ENCODE data around the gene HSD17B8. TPM values are rescaled to one million over a fixed set of nuclear protein-coding genes. Genes with fewer than 3 reads are reported as not detected.

The HSD17B8 gene
- polyA plus RNA-seq, 1 donor: 23.9 TPM

GRCh38 chr6:33170176-33171015 lies 34.1 kb upstream of the HSD17B8 start:
- DNase-seq: no peak

- no peak for DNase-seq
Observed at GRCh38 chr6:33171016-33171879, 33.2 kb upstream of the HSD17B8 start.

- DNase-seq: no peak
Observed at GRCh38 chr6:33171880-33172687, 32.4 kb upstream of the HSD17B8 start.

DNA sequence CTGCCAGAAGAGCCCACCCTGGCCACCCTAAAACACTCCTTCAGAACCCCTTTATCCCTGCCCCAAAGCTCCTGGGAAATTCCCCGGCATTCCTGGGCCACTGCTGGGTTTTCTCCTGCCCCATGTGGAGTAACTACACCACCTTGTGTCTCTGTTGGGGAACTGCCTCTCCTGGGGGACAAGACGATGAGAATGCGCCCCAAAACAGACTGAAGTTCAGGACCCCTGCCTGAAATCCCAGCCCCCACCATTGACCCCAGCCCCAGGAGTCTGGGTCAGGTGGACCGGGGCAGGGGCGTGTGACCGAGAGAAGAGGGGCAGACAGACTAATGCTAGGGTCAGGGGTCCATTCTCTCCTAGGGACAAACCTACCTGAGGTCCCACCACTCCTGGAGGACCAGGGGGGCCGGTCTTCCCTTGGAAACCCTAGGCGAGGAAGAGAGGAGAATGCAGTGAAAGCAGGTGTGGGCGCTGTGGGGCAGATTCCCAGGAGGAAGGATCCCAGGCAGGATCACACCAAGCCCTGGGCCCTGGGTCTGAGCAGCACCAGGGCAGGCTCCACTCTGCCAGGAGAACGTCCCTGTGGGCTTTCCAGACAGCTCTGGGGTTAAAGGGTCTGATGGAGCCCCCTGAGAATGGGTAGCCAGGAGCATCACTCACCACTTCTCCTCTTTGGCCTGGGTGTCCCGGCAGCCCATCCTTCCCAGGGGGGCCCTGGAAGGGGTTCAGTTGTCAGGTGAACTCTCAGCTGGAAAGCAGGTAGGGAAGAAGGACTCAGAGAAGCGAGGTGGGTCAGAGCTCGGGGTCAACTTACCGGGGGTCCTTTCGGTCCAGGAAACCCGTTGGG lies 31.5 kb upstream of the HSD17B8 start:
- DNase-seq: no peak

DNA sequence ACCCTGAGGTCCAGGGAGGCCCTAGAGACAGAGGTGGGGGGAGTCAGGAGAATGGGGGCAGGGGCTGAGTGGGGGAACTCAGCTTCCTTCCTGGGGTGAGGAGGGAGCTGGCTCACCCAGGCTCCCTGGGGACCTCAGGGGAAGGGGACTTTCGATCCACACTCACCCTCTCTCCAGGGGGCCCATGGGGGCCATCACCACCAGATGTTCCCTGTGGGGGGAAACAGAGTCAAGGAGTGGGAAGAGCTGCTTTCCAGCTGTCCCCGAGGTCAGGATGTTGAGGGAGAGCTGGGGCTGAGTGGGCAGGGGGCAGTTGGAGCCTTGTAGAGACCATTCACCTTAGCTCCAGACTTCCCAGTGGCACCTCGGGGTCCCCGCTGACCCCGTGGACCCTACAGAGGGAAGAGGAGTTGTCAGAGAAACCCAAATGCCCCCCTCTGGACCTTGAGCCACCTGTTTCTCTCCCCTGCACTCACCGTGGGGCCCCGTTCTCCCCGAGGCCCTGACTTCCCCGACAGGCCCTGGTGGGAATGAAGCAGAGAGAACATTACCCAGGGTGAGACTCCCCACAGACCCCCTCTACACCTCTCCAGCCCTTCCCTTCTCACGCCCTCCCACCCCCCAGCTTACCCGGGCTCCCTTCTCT lies 30.8 kb upstream of the HSD17B8 start:
- DNase-seq: no peak

DNA sequence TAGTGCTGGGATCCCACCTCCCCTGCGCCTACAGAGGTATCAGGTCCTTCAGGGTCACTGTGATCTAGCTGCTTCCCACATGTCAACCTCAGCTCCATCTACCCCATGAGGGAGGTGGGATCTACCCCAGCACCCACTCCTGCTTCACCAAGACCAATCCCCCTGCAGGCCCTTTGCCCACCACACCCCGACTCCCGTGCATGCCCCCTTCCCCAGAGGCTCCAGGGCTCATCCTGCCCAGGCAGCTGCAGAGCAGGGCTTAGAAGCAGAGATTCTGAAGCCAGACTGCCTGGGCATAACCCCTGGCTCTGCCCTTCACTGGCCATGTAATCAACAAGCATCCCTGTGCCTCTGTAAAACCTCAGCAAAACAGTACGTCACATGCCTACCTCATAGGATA lies 29.7 kb upstream of the HSD17B8 start:
- no peak for DNase-seq

DNA sequence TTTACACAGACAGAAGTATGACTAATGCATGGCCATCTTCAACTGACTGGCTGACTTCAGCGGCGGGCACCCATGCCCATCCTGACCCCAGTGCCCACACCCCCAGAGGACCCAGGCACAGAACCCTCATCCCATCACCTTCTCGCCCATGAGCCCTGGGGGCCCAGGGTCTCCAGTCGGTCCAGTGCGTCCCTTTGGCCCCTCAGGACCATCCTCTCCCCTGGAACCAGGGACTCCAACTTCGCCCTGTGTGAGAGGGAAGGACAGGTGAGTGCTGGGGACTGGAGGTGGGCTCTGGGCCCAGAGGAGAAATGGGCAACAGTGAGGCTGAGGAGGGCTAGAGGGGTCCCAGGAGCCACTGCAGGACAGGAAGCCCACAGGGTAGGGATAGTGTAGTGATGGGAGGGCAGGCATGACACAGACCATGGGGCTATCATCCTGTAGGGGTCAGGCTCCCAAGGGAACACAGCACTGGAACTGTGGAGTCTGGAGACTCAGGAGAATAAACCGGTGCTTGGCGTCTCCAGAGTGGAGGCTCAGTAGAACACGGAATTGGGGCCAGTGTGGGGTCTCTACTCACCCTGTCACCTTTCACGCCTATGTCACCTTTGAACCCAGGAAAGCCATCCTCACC lies 28.9 kb upstream of the HSD17B8 start:
- no peak for DNase-seq

DNA sequence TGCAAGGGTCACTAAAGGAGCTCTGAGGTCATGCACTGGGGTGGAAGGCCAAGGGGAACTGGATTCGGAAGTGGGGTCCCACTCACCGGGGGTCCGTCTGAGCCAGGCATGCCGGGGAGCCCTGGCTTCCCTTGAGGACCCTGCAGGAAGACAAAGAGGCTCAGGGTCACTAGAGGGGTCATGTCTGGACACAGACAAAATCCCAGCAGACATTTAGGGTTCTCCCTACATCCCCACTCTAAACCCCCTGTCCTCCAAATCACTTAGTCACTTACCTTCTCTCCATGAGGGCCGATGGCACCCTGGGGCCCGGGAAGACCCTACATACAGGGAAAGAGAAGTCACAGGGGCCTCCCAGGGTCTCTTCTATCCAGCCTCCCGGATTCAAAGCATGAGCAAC lies 27.5 kb upstream of the HSD17B8 start:
- no peak for DNase-seq

DNA sequence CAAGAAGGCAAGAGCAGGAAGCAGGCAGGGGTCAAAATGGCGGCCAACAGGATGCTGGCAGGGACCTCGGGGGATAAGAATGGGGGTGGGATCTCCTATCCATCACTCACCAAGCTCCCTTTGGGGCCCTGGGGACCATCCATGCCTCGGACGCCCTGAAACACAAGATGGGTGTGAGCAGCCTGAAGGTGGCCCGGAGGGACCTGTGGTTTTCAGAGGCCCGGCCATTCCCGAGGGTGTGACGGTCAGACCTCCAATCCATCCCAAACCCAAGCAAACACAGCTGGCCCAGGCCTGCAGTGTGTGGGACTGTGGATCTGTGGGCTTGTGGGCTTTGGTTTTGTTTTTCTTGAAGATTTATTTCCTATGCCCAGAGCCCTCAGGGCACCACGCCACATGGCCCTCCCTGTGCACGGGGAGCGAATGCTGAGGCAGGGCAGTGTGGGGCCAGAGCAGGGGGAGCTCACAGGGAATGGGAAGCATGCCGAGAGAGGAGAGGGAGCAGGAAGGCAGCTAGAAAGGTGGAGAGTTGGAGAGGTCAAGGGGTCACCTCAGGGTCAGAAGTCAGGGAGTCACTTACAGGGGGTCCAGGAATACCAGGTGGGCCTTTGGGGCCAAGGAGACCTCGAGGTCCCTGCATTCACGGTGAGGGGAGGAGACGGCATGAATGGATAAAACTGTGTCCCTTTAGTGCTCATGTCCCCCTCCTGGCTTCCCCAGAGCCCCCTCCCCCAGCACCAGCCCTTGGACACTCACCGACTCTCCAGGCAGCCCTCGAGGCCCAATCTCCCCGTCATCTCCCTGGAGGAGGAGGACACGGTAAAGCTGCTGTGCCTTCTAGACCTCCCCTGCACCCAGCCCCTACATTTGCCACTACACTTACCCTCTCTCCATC lies 26.7 kb upstream of the HSD17B8 start:
- no peak for DNase-seq

DNA sequence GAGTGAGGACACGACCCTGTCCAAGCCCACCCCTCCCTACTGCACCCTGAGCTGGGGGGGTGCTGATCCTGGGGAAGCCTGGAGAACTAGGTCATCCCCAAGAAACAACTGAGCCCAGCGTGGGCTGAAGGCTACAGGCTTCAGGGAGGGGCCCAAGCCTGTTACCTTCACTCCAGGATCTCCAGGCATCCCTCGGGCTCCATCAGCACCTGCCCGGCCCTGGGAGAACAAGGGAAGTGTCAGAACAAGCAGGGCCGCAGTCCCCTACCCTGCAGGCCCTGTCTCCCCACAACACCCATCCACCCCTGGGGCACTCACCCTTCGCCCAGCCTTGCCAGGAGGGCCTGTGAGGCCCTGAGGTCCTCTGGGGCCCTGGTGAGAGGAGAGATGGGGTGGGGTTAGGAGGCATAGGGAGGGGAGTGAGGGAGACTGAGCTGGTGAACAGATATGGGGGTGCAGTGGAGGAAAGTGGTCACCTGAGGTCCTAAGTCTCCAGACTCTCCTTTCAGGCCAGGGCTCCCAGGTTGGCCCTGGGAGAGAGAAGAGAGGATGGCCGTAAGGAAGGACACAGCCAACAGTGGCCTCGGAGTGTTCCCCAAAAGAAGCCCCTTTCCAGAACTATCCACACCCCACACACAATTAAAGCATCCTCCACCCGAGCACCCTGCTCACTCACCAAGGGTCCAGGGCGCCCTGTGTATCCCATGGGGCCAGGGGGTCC lies 25.5 kb upstream of the HSD17B8 start:
- no peak for DNase-seq

- no peak for DNase-seq
Observed at GRCh38 chr6:33181141-33181540, 23.3 kb upstream of the HSD17B8 start.

GRCh38 chr6:33183071-33183683 lies 21.3 kb upstream of the HSD17B8 start:
- DNase-seq: no peak

GRCh38 chr6:33185190-33185589 lies 19.3 kb upstream of the HSD17B8 start:
- DNase-seq: no peak

DNA sequence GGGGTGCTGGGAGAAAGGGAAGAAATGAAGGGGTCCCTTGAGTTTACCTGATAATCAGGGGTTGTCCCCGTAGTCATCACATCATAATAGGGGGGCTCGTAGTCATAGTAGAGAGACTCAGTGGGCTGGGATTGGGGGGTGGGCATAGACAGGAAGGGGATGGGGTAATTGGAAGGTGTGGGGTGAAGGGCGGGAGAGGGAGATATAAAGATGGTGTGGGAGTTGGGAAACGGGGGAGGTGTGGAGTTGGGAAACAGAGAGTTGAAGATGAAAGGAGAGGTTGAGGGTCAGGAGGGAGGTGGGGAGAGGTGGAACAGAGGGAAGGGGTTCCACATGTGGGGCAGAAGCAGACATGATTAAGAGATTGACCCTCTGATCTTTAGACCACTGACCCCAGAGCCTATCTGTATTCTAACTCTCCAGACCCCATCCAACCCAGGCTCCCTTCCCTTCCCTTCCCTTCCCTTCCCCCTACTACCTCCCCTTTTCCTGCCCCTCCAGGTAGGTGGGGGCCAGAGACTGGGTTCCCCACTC lies 18.7 kb upstream of the HSD17B8 start:
- no peak for DNase-seq

- no peak for DNase-seq
Observed at GRCh38 chr6:33187809-33188208, 16.6 kb upstream of the HSD17B8 start.

DNA sequence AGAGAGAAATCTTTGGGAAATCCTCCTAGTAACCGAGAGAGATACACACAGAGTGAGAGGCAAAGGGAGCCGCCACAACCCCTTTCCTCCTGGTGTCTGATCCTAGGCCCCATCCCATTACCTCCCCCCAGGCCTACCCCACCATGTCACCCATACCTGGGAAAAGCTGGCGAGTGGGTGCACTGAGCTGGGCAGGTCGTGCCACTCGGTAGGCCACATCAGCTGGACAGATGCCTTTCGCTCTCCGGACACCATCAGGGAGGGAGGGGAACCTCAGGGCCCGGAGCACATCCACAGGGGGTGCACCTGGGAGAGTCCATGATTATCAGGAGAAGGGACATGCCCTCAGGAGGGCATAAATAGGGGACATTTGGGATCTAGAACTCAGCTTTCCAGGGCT lies 15.3 kb upstream of the HSD17B8 start:
- DNase-seq: no peak

DNA sequence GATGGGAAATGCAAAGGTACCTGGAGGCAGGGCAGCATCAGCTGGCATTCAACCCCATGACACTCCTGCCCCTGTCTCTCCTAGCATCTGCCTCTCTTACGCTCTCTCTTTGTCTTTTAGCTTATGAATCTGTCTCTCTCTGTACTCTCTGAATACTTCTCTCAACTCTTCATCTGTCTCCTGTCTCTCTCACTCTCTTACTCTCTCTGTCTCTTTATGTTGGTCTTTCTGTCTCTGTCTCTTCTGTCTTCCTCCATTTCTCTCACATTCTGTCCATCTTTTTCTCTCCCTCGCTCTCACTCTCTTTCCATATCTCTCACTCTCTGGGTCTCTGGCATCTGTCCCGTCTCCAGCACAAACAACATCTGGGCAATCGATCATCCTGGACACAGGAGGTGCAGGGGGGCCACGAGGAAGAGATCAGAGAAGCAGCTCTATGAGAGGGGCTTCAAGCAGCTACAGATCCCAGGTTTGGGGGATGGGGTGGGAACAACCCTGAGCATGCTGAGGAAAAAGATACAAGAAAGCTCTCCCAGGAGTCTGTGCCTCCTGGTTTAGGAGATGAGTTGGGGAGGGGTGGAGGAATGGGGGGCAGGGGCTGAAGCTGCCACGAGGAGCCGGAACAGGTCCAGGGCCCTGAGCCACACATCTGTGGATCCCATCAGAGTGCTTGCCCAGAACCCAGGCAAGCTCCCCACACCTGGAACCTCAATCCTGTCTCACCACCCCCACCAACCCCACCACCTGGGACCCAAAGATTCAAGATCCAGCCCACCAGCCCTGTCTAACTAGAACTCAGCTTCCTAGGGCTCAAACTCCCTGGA lies 14.6 kb upstream of the HSD17B8 start:
- DNase-seq: no peak
